Tongue (tissue), 2 donors: ENCODE data around the gene PHB1. TPM values are rescaled to one million over a fixed set of nuclear protein-coding genes. Genes with fewer than 3 reads are reported as not detected.
"Not testable (repeated sequence)": the region's sequence is repeated elsewhere in the genome, so short reads cannot be mapped to it uniquely, and the experiment has no call there.

ENCODE experiments used
- DNase-seq: peaks from one replicate; pipeline ENCODE4 v3.0.0-alpha.2; 2015
- total RNA-seq: library from RNA; depleted of rRNA; stranded (reverse); fragments of >200 nt; gene quantifications from one replicate; pipeline ENCODE4 v1.2.3, GENCODE V29; 2014

The PHB1 gene
- total RNA-seq, 1 donor from 2014 or later = 88.1 TPM

DNA sequence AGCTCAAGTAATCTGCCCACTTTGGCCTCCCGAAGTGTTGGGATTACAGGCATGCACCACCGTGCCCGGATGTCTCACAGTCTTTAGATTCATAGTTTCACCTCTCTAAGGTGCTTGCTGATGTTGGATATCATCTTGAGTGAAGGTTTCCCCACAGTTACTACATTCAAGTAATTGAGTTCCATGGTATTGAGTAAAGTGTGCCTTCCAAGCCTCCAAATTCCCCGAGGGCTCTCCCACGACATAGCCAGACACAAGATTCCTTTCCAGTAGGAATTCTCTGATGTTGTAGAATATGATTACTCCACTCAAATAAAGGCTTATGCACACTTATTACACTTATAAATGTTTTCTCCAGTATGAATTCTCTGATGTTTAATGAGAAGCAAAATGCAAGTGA is 36.4 kb downstream of the PHB1 start:
- no peak for DNase-seq

DNA sequence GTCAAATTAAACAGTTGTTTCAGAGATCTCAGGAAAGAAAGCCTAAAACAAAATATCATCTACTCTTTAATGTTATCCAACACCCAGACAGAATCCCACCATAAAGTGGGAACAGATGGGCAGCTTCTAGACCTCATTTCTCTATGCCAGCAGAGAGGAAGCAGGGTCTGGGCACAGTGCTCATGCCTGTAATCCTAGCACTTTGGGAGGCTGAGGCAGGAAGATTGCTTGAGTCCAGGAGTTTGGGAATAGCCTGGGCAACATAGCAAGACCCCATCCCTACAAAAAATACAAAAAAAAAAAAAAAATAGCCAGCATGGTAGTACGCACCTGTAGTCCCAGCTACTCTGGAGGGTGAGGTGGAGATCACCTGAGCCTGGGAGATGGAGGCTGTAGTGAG is 39.1 kb downstream of the PHB1 start:
- no peak for DNase-seq

DNA sequence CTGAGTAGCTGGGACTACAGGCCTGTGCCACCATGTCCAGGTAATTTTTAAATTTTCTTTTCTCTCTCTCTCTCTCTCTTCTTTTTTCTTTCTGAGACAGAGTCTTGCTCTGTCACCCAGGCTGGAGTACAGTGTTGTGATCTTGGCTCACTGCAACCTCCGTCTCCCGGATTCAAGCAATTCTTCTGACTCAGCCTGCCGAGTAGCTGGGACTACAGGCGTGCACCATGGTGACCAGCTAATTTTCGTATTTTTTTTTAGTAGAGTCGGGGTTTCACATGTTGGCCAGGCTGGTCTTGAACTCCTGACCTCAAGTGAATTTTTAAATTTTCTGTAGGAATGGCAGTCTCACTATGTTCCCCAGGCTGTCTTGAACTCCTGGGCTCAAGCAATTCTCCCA is 41.6 kb downstream of the PHB1 start:
- no peak for DNase-seq

DNA sequence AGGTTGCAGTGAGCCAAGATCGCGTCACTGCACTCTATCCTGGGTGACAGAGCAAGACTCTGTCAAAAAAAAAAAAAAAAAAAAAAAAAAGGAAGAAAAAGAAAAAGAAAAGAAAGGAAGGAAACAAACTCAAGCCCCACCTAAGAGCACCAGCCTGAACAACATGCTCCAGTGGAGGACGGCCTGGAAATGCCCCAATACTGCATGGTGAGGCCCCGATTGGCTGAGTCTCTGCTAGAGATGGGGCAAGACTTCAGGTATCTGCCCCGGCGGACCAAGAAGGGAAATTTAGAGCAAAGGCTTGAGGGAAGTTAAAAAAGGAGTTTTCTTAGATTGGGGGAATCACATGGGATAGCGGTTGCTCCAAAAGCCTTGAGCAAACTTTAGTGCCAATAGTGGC is 42.3 kb downstream of the PHB1 start:
- no peak for DNase-seq

DNA sequence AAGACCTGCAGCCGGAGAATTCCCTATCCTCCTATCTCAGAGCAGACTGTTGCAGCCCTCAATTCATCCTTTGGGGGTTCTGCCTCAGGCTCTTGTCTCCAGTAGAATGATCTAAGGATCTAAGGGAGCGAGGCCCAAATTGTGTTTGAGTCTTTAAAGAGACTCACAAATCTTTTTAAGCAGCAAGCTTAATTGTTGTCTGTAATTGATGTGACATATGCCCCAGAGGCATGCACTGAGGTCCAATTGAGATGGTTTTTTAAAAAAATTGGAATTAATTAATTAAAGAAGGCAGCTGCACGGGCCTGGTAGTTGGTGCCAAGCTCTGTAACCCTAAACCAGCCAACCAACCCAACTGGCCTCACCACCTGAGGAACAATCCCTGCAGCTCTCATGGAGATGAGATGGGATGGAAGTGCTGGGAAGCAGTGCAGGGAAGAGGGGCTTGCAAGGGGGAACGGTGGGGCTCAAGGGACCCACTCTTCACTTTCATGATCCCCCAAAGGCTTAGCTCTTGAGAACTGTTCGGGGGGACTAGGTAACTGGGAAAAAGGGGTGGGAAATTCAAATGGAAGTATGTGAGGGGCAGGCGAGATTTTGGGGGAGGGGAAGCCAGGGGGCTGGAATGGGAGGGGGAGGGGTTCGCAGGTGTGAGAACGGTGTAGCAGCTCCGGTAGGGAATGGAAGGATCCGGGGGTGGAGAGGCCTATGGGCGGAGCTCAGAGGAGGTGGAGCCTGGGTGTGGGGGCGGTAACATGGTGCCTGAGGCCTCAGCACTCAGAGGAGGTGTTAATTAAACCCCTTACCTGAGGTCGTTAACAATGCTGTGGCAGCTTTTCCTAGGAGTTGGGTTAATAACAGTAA is 43.5 kb downstream of the PHB1 start:
- peak; percentile 21 for DNase-seq

DNA sequence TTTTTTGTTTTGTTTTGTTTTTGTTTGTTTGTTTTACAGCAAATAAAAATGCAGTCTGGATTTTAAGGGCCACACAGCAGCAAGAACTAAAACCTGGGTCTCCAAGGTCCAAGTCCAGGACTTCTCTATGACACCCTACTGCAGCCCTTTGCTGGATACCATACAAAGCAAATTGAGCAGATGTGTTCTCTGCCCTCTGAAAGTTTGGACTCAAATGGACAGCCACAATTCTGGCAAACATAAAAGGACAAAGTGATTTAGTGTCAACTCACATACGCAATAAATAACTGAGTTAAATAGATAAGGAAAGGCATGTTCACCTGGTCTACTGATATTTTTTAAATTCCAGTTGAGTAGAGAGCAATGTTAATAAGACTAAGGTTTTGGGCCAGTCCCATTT is 44.9 kb downstream of the PHB1 start:
- DNase-seq = no peak

DNA sequence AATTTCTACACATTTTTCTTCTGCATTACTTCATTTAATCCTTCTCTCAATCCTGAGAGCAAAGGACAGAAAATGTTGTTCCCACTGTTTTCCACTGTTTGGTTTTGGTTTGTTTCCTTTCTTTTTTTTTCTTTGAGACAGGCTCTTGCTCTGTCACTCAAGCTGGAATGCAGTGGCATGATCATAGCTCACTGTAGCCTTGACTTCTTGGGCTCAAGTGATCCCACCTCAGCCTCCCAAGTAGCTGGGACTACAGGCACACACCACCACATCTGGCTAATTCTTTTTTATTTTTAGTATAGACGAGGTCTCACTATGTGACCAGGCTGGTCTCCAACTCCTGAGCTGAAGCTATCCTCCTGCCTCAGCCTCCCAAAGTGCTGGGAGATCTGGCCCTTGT is 45.6 kb downstream of the PHB1 start:
- DNase-seq = no peak

DNA sequence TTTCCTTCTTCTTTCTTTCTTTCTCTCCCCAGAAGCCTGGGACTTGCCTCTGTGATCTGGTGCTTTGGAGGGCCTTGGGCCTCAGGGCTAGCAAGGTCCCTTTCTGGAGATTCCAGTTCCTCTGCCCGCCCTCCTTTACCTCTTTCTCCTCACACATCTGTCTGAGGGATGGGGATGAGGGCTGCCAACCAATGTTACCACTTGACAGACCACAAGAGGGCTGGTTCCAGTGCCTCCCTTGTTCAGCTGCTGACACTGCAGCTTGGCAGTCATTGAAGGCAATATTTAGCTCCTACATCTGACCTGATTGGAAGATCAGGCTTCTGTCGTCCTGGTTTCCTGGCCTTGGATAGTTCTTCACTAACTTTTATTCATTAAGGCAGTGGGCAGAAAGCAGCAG is 49.0 kb downstream of the PHB1 start:
- no peak for DNase-seq

DNA sequence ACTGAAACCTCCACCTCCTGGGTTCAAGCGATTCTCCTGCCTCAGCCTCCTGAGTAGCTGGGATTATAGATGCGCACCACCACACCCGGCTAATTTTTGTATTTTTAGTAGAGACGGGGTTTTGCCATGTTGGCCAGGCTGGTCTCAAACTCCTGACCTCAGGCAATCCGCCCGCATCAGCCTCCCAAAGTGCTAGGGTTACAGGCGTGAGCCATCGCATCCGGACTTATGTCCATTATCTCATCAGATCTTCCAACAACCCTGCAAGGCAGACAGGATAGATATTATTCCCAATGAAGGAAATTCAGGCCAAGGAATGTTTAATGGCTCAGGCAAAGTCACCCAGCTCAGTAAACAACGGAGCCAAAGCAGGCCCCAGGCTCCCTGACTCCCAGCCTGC is 49.6 kb downstream of the PHB1 start:
- not testable (repeated sequence) for DNase-seq

DNA sequence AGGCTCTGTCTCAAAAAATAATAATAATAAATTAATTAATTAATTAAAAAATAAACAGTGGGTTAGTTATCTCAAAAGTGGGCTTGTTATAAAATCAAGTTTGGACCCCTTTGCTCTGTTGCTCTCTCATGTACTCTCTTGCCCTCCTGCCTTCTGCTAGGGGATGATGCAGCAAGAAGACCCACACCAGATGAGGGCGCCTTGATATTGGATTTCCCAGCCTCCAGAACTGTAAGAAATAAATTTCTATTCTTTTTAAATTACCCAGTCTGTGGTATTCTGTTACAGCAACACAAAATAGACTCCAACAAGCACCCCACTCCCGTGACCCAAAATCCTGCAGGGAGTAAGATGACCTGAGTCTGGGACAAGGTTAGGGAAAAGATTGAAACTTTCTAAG is 50.6 kb downstream of the PHB1 start:
- DNase-seq = no peak

DNA sequence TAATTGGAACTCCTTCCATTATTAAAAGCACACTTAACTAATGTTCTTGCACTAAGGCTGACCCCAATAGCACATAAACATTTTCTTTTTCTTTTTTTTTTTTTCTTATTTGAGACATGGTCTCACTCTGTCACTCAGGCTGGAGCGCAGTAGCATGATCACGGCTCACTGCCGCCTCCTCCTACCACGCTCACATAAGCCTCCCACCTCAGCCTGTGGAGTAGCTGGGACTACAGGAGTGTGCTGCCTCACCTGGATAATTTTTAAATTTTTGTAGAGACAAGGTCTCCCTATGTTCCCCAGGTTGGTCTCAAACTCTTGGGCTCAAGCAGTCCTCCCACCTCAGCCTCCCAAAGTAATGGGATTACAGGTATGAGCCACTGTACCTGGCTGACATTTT is 51.4 kb downstream of the PHB1 start:
- DNase-seq = no peak

DNA sequence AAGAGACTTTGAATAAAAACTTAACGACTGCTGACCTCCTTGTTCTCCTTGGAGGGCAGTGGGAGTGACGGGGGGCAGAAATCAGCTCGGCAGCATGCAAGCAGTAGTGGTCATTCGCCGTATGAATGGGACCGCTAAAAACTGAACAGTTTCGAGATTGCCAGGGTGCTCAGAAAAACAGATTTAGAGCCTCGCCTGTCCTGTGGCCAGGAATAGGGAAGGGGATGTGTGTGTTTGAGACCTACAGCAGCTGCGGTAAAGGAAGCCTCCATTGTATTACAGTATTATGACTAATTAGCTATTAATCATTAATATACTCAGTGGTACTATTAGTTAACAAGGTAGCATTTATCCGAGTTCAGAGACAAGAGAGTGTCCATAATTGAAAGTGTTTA is 52.0 kb downstream of the PHB1 start:
- DNase-seq = no peak

DNA sequence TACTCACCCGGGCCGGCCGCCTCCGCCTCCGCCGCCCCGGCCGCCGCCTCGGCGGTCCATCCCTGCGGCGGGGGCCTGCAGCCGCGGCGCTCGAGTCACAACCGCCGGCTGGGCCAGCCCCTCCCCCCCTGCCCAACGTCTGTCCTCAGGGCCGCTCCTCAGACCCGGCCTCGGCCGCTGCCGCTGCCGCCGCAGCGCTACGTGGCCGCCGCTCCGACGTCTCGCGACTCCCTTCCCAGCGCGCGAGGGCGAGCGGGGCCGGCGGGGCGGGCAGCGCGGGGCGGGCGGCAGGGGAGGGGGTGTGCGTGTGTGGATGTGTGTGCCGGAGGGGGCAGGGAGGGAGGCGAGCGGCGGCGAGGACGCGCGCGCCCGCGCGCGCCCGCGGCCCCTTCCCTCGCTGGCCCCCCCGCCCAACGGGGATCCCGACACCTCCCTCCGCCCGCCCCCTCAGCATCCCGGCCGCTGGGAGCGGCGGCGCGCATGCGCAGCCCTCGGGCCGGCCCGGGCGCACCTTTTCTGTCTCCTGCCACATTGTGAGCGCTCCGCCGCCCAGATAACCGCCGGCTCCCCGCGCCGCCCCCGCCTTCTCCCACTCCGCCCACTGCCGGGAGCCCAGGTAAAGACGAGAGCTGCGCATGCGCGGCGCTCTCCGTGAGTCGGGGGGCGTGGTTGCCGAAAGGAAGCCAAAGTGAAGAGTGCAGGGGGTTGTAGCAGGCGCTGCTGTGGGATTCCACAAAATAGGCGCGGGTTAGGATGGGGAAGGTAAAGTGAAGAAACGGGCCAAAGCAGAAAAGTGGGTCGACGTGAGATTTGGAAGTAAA is 52.6 kb downstream of the PHB1 start, which contains the start of gene ZNF652:
Gene ZNF652, minus strand, starts transcription at position 349 of the 821 bp plus-strand sequence. CDS start 44,525 bp downstream, outside the sequence.
- DNase-seq = peak; percentile 96

DNA sequence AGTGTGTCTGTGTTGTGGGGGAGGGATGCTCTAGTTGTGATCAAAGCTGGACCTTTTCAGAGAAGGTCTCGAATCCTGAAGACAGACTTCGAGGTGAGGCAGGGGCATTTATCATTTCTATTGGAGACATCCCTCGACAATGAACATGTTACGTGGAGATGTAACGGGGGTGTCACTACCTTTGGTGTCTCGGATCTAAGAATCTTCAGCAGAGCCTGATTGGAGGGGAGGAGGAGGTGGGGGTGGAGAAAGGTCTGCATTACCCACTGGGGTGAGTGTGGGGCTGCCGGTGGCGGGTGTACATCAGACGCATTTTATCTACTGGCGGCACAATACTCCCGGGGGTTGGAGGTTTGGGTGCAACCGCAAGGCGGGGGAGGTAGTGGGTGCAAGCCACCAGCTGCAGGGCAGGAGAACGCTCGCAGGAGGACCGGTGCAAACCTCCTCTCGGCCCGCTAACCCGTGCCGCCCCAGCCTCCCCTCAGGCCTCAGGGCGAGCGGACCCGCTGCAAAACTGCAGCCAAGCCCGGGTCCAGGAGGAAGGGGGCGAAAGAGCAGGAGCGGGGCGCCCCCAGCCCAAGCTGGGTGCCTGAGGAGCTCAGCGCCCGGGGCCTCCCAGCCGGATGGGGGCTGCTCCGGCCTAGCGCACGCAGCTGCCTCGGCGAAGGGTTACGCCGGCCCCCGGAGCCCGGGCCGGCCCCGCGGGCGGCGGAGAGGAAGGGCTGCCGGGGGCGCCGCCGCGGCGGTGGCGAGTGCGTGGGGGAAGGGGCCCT is 53.4 kb downstream of the PHB1 start:
- peak; percentile 30 for DNase-seq

DNA sequence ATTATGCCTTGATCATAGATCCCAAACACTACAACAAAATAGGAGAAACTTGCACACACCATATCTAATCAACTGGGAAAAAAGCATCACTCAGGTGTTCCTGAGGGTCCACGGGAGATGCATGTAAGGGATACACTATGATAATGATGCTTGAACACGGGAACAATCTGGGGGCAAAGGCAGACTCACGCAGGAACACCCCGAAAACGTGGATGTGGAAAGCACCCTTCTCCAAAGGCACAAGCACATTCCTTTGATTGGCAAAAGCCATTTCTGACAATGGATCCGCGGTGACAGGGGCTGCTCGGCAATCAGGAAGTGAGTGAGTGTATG is 53.9 kb downstream of the PHB1 start:
- no peak for DNase-seq

DNA sequence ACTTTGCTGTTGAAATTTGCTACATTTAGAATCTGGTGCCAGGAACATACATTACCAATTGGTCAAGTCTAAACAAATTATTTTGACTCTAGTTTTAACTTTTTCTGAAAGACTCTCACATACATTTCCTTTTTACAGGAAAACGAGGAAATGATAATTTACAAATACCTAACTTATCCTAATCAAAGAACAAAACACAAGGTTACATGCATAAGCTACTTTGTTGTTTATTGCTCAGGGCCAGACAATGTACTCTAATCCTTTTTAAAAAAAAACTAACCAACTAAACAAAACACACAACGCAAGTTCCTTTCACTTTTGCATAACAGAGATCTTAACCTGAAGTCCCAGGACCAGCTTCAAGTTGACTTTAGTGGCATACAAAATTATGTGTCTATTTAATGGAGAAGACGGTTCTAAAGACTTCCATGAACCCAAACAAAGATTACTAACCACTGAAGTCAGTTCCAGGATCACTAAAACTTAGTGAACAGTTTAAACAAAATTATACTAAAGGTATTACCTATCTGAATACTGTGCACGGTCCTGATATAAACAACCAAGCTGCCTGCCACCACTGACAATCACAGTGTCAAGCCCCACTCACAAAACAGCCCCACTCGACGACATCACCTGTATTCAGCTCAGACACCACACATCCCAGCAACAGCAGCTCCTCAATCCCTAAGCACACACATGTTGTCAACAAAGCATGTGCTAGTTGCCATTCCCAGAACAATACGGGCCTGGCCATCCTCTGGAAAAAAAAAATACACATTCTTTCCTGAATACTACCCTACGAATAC is 54.5 kb downstream of the PHB1 start:
- no peak for DNase-seq

DNA sequence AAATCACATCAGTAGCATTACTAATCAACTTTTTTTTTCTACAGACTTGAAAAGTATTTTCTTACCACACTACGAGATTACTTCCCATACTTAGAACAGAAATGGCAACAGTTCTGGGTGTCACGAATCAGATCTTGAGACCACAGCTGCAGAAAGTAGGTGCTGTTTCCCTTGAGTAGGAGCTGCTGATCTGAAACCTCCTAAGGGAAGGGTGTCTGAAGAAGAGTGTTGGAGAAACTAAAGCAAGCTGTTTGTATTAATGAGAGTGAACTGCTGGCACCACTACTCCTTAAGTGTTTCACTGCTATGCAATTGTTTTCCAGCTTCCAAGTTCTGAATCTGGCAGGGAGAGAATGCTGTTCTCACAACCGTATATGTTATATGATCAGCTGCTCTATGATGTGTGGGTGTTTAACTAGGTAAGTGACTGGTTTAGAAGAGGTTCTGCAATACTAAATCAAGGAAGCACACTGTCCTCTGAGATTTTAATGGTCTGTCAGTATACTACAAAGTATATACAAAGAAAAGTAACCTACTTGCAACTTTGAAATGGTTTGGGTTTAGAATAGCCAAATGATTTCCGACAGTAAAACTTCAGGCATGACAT is 55.9 kb downstream of the PHB1 start:
- no peak for DNase-seq

DNA sequence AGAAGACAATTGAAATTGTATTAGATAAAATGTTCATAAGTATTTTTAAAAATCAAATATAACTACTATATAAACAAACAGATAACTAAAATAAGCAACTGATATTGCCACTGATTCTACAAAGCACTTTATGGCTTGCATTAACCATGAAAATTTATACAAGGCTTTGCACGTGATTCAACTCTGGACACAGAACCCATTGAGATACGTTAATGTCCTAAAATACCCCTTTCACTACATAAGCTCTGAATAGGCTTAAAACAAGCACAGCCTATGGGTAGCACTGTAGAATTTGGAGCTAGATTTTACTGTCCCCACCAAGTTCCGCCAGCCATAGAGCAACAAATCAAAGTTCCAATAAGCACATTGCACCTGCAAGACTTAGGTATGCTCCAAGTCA is 57.2 kb downstream of the PHB1 start:
- DNase-seq = no peak

DNA sequence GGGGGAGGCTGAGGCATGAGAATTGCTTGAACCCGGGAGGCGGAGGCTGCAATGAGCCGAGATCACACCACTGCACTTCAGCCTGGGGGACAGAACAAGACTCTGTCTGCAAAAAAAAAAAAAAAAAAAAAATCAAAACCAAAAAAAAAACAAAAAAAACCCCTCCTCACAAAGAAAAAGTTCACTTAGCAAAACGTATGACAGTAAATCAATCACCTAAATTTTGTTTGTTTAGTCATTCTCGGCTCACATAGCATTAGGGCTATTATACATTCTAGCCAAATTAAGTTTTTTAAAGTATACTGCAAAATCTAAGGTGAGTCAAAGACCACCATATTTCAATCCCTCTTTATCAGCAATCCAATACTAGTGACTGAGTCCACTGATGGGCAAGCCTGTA is 58.4 kb downstream of the PHB1 start:
- no peak for DNase-seq
